GM12878 (cell line): ENCODE results near the gene ABCC2. TPM values are rescaled to one million over a fixed set of nuclear protein-coding genes. Genes with fewer than 3 reads are reported as not detected.

Experiments
- BACH1 ChIP-seq: fragments of 450-650 bp; IDR thresholded peaks from 2 replicates; pipeline ENCODE4 v1.6.1; 2017; ENCODE audit warnings: mild to moderate bottlenecking, borderline replicate concordance
- BCL11A ChIP-seq: IDR thresholded peaks from 2 replicates; pipeline ENCODE4 v1.6.1; 2011; ENCODE audit warnings: low read depth, low read length
- BRCA1 ChIP-seq: IDR thresholded peaks from 2 replicates; pipeline ENCODE4 v1.6.1; 2011; ENCODE audit warnings: low read depth, low read length, improper control_type of control experiment
- EP300 ChIP-seq, 2 experiments: fragments of 150-350 bp in 1 of 2; IDR thresholded peaks; 2 replicates each; pipeline ENCODE4 v1.6.1; 2011 to 2012; ENCODE audit warnings: low read depth in 2 of 2, low read length in 2 of 2, borderline replicate concordance in 1 of 2, improper control_type of control experiment in 1 of 2, inconsistent platforms in 1 of 2; ENCODE audit not compliant: control insufficient read depth in 1 of 2
- FOS ChIP-seq: IDR thresholded peaks from 3 replicates; pipeline ENCODE4 v1.6.1; 2011; ENCODE audit warnings: borderline replicate concordance; ENCODE audit not compliant: insufficient read length; ENCODE audit errors: extremely low read depth
- NKRF ChIP-seq: fragments of 450-650 bp; conservative IDR thresholded peaks from 2 replicates; pipeline ENCODE4 v1.6.1; 2017; ENCODE audit warnings: mild to moderate bottlenecking, moderate library complexity
- PAX5 ChIP-seq: IDR thresholded peaks from 2 replicates; pipeline ENCODE4 v1.6.1; 2011; ENCODE audit warnings: low read depth, low read length, borderline replicate concordance
- PML ChIP-seq: IDR thresholded peaks from 2 replicates; pipeline ENCODE4 v1.6.1; 2012; ENCODE audit warnings: low read length, inconsistent platforms
- POLR2A ChIP-seq: IDR thresholded peaks from 2 replicates; pipeline ENCODE4 v1.6.1; 2011; ENCODE audit warnings: low read depth, mild to moderate bottlenecking, low read length
- POLR2AphosphoS5 ChIP-seq: IDR thresholded peaks from 2 replicates; pipeline ENCODE4 v1.6.1; 2011; ENCODE audit warnings: mild to moderate bottlenecking, low read length, inconsistent platforms
- PRDM15 ChIP-seq: fragments of 450-650 bp; formaldehyde crosslinking; IDR thresholded peaks from 2 replicates; pipeline ENCODE4 v1.4.0; 2020; ENCODE audit warnings: mild to moderate bottlenecking, moderate library complexity
- RAD51 ChIP-seq: fragments of 450-650 bp; IDR thresholded peaks from 2 replicates; pipeline ENCODE4 v1.6.1; 2016; ENCODE audit warnings: moderate library complexity, mild to moderate bottlenecking, inconsistent platforms
- SIX5 ChIP-seq: IDR thresholded peaks from 2 replicates; pipeline ENCODE4 v1.6.1; 2011; ENCODE audit warnings: mild to moderate bottlenecking, low read depth, low read length, moderate library complexity; ENCODE audit not compliant: severe bottlenecking
- SMARCA5 ChIP-seq: fragments of 450-650 bp; IDR thresholded peaks from 2 replicates; pipeline ENCODE4 v1.6.1; 2017; ENCODE audit warnings: mild to moderate bottlenecking
- SREBF2 ChIP-seq: IDR thresholded peaks from 2 replicates; pipeline ENCODE4 v1.6.1; 2012; ENCODE audit warnings: mild to moderate bottlenecking, low read length
- SUPT20H ChIP-seq: IDR thresholded peaks from 2 replicates; pipeline ENCODE4 v1.6.1; 2011; ENCODE audit warnings: low read depth, mild to moderate bottlenecking, low read length, moderate library complexity, borderline replicate concordance; ENCODE audit not compliant: control insufficient read depth
- SUZ12 ChIP-seq: fragments of 200-600 bp; sonication (generic); IDR thresholded peaks from one replicate; pipeline ENCODE4 v1.6.1; 2018; ENCODE audit warnings: antibody characterized with exemption, mild to moderate bottlenecking; ENCODE audit not compliant: unreplicated experiment
- USF1 ChIP-seq: IDR thresholded peaks from 2 replicates; pipeline ENCODE4 v1.6.1; 2011; ENCODE audit warnings: borderline replicate concordance, low read depth, mild to moderate bottlenecking, moderate library complexity, mixed read lengths, low read length; ENCODE audit not compliant: insufficient read depth; ENCODE audit errors: extremely low read length
- YBX1 ChIP-seq: fragments of 450-650 bp; IDR thresholded peaks from 2 replicates; pipeline ENCODE4 v1.6.1; 2016; ENCODE audit warnings: antibody characterized with exemption
- ZNF622 ChIP-seq: fragments of 450-650 bp; IDR thresholded peaks from 2 replicates; pipeline ENCODE4 v1.6.1; 2017; ENCODE audit warnings: mild to moderate bottlenecking, inconsistent platforms
- ZSCAN29 ChIP-seq: fragments of 450-650 bp; IDR thresholded peaks from 2 replicates; pipeline ENCODE4 v1.6.1; 2017; ENCODE audit warnings: mild to moderate bottlenecking, moderate library complexity
- polyA plus RNA-seq, 11 experiments: library from polyadenylated mRNA; depleted of rRNA in 4 of 11; unstranded in 6 of 11; stranded (reverse) in 5 of 11; fragments of >200 nt; fragmentation: Nextera tagmentation in 4 of 11; fragmentation: Illumina TruSeq in 1 of 11; extraction: Ambion mirVana in 4 of 11; extraction: Trizol in 1 of 11; gene quantifications; 1 replicate in 1 of 11; 2 replicates in 10 of 11; pipeline versions ENCODE4 v1.2.1 to v1.2.3, GENCODE V29; 2011 to 2016; ENCODE audit warnings: inconsistent platforms in 2 of 11, missing spikeins in 2 of 11, low read depth in 1 of 11
- total RNA-seq, 4 experiments: library from RNA; depleted of rRNA in 3 of 4; stranded (reverse); fragments of >200 nt in 3 of 4; fragmentation: Illumina TruSeq in 1 of 4; extraction: Trizol in 1 of 4; gene quantifications; 2 replicates each; pipeline versions ENCODE4 v1.2.1 to v1.2.3, GENCODE V29; 2013 to 2021
- TF ChIP-seq, protein P1 (sequence below): fragments of 450-650 bp; formaldehyde crosslinking; IDR thresholded peaks from 2 replicates; pipeline ENCODE4 v1.5.0; 2022; ENCODE audit warnings: mild to moderate bottlenecking, missing genetic modification characterization

The ABCC2 gene
- total and polyA plus RNA-seq, 10 of the 15 experiments (the other 5 are each of a cell fraction or from before 2014, with no cell fraction given), result 0.02 to 0.95 (median 0.21) TPM

DNA sequence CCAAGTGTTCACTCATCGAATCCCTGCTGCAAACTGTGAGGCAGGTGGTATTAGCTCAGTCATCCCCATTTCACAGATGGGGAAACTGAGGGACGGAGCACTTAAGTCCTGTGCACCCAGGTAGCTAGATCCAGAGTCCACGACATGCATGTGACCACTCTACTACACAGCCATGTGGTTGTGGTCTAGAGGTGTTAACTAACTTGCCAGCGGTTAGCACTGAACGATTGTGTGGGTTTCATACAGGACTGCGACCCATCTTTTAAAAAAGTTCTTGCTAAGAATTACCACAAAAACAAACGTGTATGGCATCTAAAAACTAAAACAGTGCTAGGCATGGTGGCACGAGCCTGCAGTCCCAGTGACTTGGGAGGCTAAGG is 16.1 kb upstream of the ABCC2 start (continued):
- no peak for TF ChIP-seq PRDM15 (CRISPR knock-in tag)
- no peak for TF ChIP-seq ZNF622
- 0 out of 2 replicates have a peak, but pooled peaks have one; percentile 29 for TF ChIP-seq PAX5
- peak; percentile 91 for TF ChIP-seq SMARCA5
- TF ChIP-seq BRCA1, result no peak
- TF ChIP-seq BACH1, result peak; percentile 69; the same call in 1 of the 2 replicates
- no peak for TF ChIP-seq SUZ12
- no peak for TF ChIP-seq SREBF2
- TF ChIP-seq YBX1, result no peak
- TF ChIP-seq SUPT20H, result no peak
- TF ChIP-seq POLR2A, result no peak
- no peak for TF ChIP-seq POLR2AphosphoS5
- no peak for TF ChIP-seq SIX5
- TF ChIP-seq PML, result no peak
- peak; percentile 49 to 64; a peak in 2 of 4 replicates for TF ChIP-seq EP300 (IDR thresholded peaks at IDR 0.05; ENCODE audit: borderline replicate concordance in 1 of 2, control insufficient read depth in 1 of 2, low read depth in 2 of 2, low read length in 2 of 2)
- TF ChIP-seq RAD51, result peak; percentile 57
- TF ChIP-seq USF1, result no peak
- peak; percentile 77; the same call in 1 of the 2 replicates for TF ChIP-seq BCL11A
- no peak for TF ChIP-seq FOS
- TF ChIP-seq NKRF, result 0 out of 2 replicates have a peak, but pooled peaks have one; percentile 41
- TF ChIP-seq, protein P1, sequence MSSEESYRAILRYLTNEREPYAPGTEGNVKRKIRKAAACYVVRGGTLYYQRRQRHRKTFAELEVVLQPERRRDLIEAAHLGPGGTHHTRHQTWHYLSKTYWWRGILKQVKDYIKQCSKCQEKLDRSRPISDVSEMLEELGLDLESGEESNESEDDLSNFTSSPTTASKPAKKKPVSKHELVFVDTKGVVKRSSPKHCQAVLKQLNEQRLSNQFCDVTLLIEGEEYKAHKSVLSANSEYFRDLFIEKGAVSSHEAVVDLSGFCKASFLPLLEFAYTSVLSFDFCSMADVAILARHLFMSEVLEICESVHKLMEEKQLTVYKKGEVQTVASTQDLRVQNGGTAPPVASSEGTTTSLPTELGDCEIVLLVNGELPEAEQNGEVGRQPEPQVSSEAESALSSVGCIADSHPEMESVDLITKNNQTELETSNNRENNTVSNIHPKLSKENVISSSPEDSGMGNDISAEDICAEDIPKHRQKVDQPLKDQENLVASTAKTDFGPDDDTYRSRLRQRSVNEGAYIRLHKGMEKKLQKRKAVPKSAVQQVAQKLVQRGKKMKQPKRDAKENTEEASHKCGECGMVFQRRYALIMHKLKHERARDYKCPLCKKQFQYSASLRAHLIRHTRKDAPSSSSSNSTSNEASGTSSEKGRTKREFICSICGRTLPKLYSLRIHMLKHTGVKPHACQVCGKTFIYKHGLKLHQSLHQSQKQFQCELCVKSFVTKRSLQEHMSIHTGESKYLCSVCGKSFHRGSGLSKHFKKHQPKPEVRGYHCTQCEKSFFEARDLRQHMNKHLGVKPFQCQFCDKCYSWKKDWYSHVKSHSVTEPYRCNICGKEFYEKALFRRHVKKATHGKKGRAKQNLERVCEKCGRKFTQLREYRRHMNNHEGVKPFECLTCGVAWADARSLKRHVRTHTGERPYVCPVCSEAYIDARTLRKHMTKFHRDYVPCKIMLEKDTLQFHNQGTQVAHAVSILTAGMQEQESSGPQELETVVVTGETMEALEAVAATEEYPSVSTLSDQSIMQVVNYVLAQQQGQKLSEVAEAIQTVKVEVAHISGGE (CRISPR knock-in tag), result no peak
- no peak for TF ChIP-seq ZSCAN29
